ENCODE data around the gene KCNK13. TPM values are rescaled to one million over a fixed set of nuclear protein-coding genes. Genes with fewer than 3 reads are reported as not detected.

The KCNK13 gene
- total RNA-seq, 1 donor from 2014 or later: not detected

DNA sequence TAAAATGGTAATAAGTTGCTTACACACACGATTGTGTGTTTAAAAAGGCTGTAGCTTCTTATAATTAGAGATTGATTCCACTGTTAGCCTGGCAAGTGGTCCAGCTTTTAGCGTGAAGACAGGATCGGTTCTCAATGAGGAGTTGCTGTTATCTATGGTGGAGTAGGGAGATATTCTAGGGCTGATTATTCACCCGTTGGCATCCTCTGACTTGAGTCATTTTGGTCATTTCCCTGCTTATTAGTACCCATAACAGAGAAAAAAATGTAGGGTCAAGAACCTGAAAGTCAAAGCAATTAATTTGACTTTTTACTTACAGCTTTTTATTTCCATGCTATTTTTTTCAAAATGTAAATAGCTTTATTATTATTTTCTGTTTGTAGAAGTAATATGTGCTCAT, 76.0 kb downstream of the KCNK13 start:
- no peak for DNase-seq (ENCODE audit: extremely low spot score in 2 of 2)
- H3K27ac ChIP-seq: no peak overlapping the region
- no peak overlapping the region for H3K4me3 ChIP-seq
- intact Hi-C loops (cut with DNase I): no loop called here
- no peaks in the 10 kb centered on the region for H3K4me1 ChIP-seq
- H3K27me3 ChIP-seq: no peaks in the 10 kb centered on the region
- no peaks in the 10 kb centered on the region for H3K36me3 ChIP-seq
- no peak for TF ChIP-seq POLR2A (IDR thresholded peaks at IDR 0.05)
- TF ChIP-seq POLR2AphosphoS5 (IDR thresholded peaks at IDR 0.05; ENCODE audit: insufficient read depth in 1 of 2, low read depth in 1 of 2): no peak
- TF ChIP-seq, protein P1, sequence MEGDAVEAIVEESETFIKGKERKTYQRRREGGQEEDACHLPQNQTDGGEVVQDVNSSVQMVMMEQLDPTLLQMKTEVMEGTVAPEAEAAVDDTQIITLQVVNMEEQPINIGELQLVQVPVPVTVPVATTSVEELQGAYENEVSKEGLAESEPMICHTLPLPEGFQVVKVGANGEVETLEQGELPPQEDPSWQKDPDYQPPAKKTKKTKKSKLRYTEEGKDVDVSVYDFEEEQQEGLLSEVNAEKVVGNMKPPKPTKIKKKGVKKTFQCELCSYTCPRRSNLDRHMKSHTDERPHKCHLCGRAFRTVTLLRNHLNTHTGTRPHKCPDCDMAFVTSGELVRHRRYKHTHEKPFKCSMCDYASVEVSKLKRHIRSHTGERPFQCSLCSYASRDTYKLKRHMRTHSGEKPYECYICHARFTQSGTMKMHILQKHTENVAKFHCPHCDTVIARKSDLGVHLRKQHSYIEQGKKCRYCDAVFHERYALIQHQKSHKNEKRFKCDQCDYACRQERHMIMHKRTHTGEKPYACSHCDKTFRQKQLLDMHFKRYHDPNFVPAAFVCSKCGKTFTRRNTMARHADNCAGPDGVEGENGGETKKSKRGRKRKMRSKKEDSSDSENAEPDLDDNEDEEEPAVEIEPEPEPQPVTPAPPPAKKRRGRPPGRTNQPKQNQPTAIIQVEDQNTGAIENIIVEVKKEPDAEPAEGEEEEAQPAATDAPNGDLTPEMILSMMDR (IDR thresholded peaks at IDR 0.05): no peak
- no peaks in the 10 kb centered on the region for H3K9me3 ChIP-seq

DNA sequence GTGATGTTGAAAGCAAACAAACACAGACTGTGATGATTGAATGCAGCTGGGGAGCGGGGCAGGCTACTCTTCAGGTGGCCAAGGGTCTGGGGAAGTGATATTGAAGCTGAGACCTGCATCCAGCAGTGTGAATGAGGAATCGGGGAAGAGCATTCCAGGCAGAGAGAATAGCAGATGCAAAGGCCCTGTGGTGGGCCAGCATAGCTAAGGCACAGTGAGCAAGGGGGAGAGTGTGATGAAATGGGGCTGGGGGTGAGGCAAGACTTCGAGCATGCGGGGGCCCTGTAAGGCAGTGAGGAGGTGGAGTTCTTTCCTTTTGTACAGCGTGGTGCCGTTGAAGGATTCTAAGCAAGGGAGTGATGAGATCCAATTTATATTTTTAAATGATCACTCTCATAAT, 77.4 kb downstream of the KCNK13 start:
- Histone ChIP-seq H3K27ac (no peak overlapping the region), H3K4me1 (no peaks in the 10 kb centered on the region), H3K27me3 (no peaks in the 10 kb centered on the region), H3K9me3 (no peaks in the 10 kb centered on the region), H3K4me3 (no peak overlapping the region), H3K36me3 (no peaks in the 10 kb centered on the region)
- TF ChIP-seq POLR2A (IDR thresholded peaks at IDR 0.05) (no peak), POLR2AphosphoS5 (IDR thresholded peaks at IDR 0.05; ENCODE audit: insufficient read depth in 1 of 2, low read depth in 1 of 2) (no peak)
- TF ChIP-seq, protein P1 (IDR thresholded peaks at IDR 0.05): no peak
- intact Hi-C loops (cut with DNase I): no loop called here
- DNase-seq (ENCODE audit: extremely low spot score in 2 of 2): no peak

DNA sequence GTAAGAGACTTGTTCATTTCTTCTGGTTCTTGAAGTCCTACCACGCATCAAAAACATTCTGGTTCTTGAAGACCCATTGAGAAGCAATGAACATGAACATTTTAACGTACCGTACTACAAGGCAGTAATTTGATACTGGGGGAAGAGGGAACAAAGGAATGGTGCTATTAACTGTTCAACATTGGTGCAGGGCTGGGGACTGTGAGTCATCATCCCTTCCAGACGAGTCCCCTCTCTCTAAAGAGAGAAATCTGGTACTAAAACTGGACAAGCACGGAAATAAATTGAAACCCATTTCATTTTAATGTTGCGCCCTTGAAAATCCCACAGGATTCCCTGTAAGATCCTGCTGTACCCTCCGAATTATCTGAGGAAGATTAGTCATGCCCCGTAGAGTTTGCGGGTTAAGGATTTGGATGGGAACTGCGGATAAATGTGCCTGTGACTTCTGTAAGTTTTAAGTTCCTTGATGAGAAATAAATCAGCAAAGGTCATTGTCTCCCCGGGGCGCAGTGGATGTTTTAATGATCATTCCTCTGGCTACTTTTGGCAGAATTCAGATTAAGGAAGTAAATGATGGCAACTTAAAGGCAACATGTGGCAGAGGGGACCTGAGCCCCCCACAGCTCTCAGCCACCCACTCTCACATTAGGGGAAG, 78.6 kb downstream of the KCNK13 start:
- TF ChIP-seq, protein P1 (IDR thresholded peaks at IDR 0.05): no peak
- TF ChIP-seq POLR2AphosphoS5 (IDR thresholded peaks at IDR 0.05; ENCODE audit: insufficient read depth in 1 of 2, low read depth in 1 of 2) (no peak), POLR2A (IDR thresholded peaks at IDR 0.05) (no peak)
- Histone ChIP-seq H3K36me3 (no peaks in the 10 kb centered on the region), H3K27ac (no peak overlapping the region), H3K9me3 (no peaks in the 10 kb centered on the region), H3K4me1 (no peaks in the 10 kb centered on the region), H3K4me3 (no peak overlapping the region), H3K27me3 (no peaks in the 10 kb centered on the region)
- intact Hi-C loops (cut with DNase I): no loop called here
- DNase-seq (ENCODE audit: extremely low spot score in 2 of 2): no peak

DNA sequence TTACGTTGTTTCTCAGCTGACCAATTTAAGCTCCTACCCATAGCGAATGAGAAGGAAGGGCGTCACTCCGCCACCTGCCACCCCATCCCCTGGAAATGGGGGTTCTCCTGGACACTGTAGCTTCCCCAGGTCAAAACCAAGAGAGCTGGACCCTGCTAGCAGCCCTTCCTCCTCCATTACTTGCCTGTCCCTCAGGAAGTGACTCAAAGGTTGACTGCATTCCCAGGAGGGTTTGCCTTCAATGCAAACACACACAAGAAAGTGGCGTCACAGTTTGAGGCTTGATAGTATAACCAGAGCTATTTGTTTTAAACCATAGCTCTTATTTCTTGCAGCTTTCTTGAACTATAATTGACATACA, 79.1 kb downstream of the KCNK13 start:
- TF ChIP-seq, protein P1 (IDR thresholded peaks at IDR 0.05): no peak
- TF ChIP-seq POLR2AphosphoS5 (IDR thresholded peaks at IDR 0.05; ENCODE audit: insufficient read depth in 1 of 2, low read depth in 1 of 2): no peak
- no peak for TF ChIP-seq POLR2A (IDR thresholded peaks at IDR 0.05)
- Histone ChIP-seq H3K4me3 (no peak overlapping the region), H3K27ac (no peak overlapping the region), H3K27me3 (no peaks in the 10 kb centered on the region), H3K36me3 (no peaks in the 10 kb centered on the region), H3K9me3 (no peaks in the 10 kb centered on the region), H3K4me1 (no peaks in the 10 kb centered on the region)
- DNase-seq (ENCODE audit: extremely low spot score in 2 of 2): no peak
- intact Hi-C loops (cut with DNase I): no loop called here

DNA sequence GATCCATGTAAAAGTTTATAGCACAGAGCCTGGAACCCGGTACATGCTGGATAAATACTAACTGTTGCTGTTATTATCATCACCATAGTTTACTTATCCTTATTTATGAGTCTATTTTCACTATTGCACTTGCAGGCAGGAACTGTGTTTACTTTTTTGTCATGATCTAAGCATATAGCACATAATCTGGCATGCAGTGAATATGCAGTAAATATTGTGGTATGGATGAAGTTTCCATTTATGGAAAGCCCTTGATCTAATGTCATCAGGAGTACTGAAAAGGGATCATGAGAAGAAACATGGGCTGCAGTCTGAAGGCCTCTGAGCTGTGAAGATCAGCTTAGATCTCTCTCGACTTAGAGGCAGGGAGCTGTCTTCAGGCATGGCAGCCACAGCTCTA, 91.6 kb downstream of the KCNK13 start:
- Histone ChIP-seq H3K27me3 (no peaks in the 10 kb centered on the region), H3K27ac (no peak overlapping the region)
- intact Hi-C loops (cut with DNase I): no loop called here

More for the DNA sequence above, 91.6 kb downstream of the KCNK13 start:
- TF ChIP-seq, protein P1 (IDR thresholded peaks at IDR 0.05): no peak
- TF ChIP-seq POLR2A (IDR thresholded peaks at IDR 0.05) (no peak), POLR2AphosphoS5 (IDR thresholded peaks at IDR 0.05; ENCODE audit: insufficient read depth in 1 of 2, low read depth in 1 of 2) (no peak)
- no peaks in the 10 kb centered on the region for H3K36me3 ChIP-seq
- no peaks in the 10 kb centered on the region for H3K4me1 ChIP-seq
- H3K9me3 ChIP-seq: no peaks in the 10 kb centered on the region
- no peak for DNase-seq (ENCODE audit: extremely low spot score in 2 of 2)
- no peak overlapping the region for H3K4me3 ChIP-seq

All from vagina (tissue), 2 donors.